ENCODE results near the gene HOXD3.

Gene HOXD3

DNA sequence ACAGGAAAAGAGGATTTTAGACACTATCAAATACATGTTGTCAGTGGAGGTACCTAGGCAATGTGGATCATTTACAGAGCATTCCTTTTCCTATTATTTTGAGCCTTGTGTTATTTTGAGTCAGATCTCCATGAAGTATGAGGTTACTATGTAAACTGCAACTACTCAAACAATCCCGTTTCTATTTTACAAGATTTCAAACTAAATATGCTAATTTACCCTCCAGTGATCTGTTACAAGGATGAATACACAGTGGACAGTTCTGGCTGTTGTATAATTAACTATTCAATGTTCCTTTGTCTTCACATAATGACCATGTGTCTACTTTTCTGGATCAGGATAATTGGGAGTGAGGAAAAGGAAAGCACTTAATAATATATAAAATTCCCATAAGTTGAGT is 35.9 kb downstream of the HOXD3 start:
- no peaks in the 10 kb centered on the region for H3K27me3 ChIP-seq (ENCODE audit: insufficient read depth, low read length, poor library complexity, severe bottlenecking)
- H3K9me2 ChIP-seq (replicated peaks; ENCODE audit: low read depth, low read length): no peaks in the 10 kb centered on the region
- H3K4me3 ChIP-seq (ENCODE audit: low read length, poor library complexity, severe bottlenecking): no peak overlapping the region
- H4K20me1 ChIP-seq (ENCODE audit: insufficient read depth, low read length, poor library complexity, severe bottlenecking): no peaks in the 10 kb centered on the region
- no peaks in the 10 kb centered on the region for H3K9me3 ChIP-seq (ENCODE audit: insufficient read depth, low read depth, low read length)
- H3F3A ChIP-seq (ENCODE audit: low read depth): no peaks in the 10 kb centered on the region
- no peak overlapping the region for H3K9ac ChIP-seq (ENCODE audit: low read depth, low read length, poor library complexity, severe bottlenecking)
- H3K79me2 ChIP-seq (ENCODE audit: insufficient read depth, low read length): no peaks in the 10 kb centered on the region
- no peak overlapping the region for H2AFZ ChIP-seq (ENCODE audit: low read length)
- H3K4me1 ChIP-seq (ENCODE audit: insufficient read depth, low read length, poor library complexity, severe bottlenecking): no peaks in the 10 kb centered on the region
- TF ChIP-seq EZH2phosphoT487 (IDR thresholded peaks at IDR 0.05; ENCODE audit: borderline replicate concordance): no peak
- TF ChIP-seq, protein P1, sequence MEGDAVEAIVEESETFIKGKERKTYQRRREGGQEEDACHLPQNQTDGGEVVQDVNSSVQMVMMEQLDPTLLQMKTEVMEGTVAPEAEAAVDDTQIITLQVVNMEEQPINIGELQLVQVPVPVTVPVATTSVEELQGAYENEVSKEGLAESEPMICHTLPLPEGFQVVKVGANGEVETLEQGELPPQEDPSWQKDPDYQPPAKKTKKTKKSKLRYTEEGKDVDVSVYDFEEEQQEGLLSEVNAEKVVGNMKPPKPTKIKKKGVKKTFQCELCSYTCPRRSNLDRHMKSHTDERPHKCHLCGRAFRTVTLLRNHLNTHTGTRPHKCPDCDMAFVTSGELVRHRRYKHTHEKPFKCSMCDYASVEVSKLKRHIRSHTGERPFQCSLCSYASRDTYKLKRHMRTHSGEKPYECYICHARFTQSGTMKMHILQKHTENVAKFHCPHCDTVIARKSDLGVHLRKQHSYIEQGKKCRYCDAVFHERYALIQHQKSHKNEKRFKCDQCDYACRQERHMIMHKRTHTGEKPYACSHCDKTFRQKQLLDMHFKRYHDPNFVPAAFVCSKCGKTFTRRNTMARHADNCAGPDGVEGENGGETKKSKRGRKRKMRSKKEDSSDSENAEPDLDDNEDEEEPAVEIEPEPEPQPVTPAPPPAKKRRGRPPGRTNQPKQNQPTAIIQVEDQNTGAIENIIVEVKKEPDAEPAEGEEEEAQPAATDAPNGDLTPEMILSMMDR (conservative IDR thresholded peaks at IDR 0.05; ENCODE audit: low read length): no peak
- no peak overlapping the region for H3K4me2 ChIP-seq (ENCODE audit: low read depth, low read length, poor library complexity, severe bottlenecking)
- no peaks in the 10 kb centered on the region for H3K36me3 ChIP-seq (ENCODE audit: insufficient read depth, low read length)

DNA sequence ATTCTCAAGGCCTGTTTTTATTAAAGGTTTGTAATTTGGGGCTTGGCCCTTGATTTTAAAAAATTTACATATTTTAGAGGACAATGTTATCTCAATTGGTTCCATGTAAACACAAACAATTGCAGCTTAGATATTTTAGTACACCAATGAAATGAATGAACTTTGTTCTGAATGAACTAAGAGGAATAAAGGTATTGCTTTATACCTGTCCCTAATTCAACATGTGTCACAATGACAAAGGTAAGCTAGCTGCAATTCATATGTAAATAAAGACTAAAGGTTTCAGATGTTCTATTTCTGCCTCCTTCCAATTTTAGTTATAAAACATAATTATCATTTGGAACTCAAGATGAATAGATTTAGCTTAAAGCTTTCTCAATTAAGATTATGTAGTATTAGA is 42.8 kb downstream of the HOXD3 start:
- no peaks in the 10 kb centered on the region for H3K27me3 ChIP-seq (ENCODE audit: insufficient read depth, low read length, poor library complexity, severe bottlenecking)
- H3K36me3 ChIP-seq (ENCODE audit: insufficient read depth, low read length): no peaks in the 10 kb centered on the region
- H3K4me2 ChIP-seq (ENCODE audit: low read depth, low read length, poor library complexity, severe bottlenecking): no peak overlapping the region
- H3K79me2 ChIP-seq (ENCODE audit: insufficient read depth, low read length): no peaks in the 10 kb centered on the region
- no peaks in the 10 kb centered on the region for H3K4me1 ChIP-seq (ENCODE audit: insufficient read depth, low read length, poor library complexity, severe bottlenecking)
- H3K9ac ChIP-seq (ENCODE audit: low read depth, low read length, poor library complexity, severe bottlenecking): no peak overlapping the region
- H3K4me3 ChIP-seq (ENCODE audit: low read length, poor library complexity, severe bottlenecking): no peak overlapping the region
- H3F3A ChIP-seq (ENCODE audit: low read depth): no peaks in the 10 kb centered on the region
- no peaks in the 10 kb centered on the region for H4K20me1 ChIP-seq (ENCODE audit: insufficient read depth, low read length, poor library complexity, severe bottlenecking)
- no peaks in the 10 kb centered on the region for H3K9me3 ChIP-seq (ENCODE audit: insufficient read depth, low read depth, low read length)
- H2AFZ ChIP-seq (ENCODE audit: low read length): no peak overlapping the region
- no peaks in the 10 kb centered on the region for H3K9me2 ChIP-seq (replicated peaks; ENCODE audit: low read depth, low read length)
- TF ChIP-seq, protein P1 (conservative IDR thresholded peaks at IDR 0.05; ENCODE audit: low read length): no peak
- no peak for TF ChIP-seq EZH2phosphoT487 (IDR thresholded peaks at IDR 0.05; ENCODE audit: borderline replicate concordance)

DNA sequence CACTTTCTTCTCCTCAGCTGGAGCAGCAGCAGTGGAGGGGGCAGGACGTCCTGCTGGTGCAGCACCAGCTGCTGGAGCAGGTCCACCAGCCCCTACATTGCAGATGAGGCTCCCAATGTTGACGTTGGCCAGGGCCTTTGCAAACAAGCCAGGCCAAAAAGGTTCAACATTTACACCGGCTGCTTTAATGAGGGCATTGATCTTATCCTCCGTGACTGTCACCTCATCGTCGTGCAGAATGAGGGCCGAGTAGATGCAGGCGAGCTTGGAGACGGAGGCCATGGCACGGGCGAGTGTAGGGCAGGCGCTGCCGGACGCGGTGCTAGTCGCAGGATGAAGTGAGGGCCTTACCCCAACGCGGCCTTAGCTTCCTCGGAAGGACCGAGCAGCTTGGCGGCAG is 43.9 kb downstream of the HOXD3 start:
- Histone ChIP-seq H3K36me3 (ENCODE audit: insufficient read depth, low read length) (no peaks in the 10 kb centered on the region), H3K9me2 (replicated peaks; ENCODE audit: low read depth, low read length) (no peaks in the 10 kb centered on the region), H3K79me2 (ENCODE audit: insufficient read depth, low read length) (no peaks in the 10 kb centered on the region), H3K4me1 (ENCODE audit: insufficient read depth, low read length, poor library complexity, severe bottlenecking) (no peaks in the 10 kb centered on the region), H3K9ac (ENCODE audit: low read depth, low read length, poor library complexity, severe bottlenecking) (no peak overlapping the region), H4K20me1 (ENCODE audit: insufficient read depth, low read length, poor library complexity, severe bottlenecking) (no peaks in the 10 kb centered on the region), H3K27me3 (ENCODE audit: insufficient read depth, low read length, poor library complexity, severe bottlenecking) (no peaks in the 10 kb centered on the region), H3F3A (ENCODE audit: low read depth) (no peaks in the 10 kb centered on the region), H3K9me3 (ENCODE audit: insufficient read depth, low read depth, low read length) (no peaks in the 10 kb centered on the region), H3K4me3 (ENCODE audit: low read length, poor library complexity, severe bottlenecking) (no peak overlapping the region), H3K4me2 (ENCODE audit: low read depth, low read length, poor library complexity, severe bottlenecking) (no peak overlapping the region), H2AFZ (ENCODE audit: low read length) (no peak overlapping the region)
- TF ChIP-seq, protein P1 (conservative IDR thresholded peaks at IDR 0.05; ENCODE audit: low read length): no peak
- no peak for TF ChIP-seq EZH2phosphoT487 (IDR thresholded peaks at IDR 0.05; ENCODE audit: borderline replicate concordance)
